Loucy (cell line): Measurements from ENCODE around the gene MRPL32.

Experiments
- H2AFZ ChIP-seq: fragments of 200-600 bp; sonication (generic); 2 replicates; pipeline ENCODE4 v1.6.0; 2016; ENCODE audit warnings: antibody characterized with exemption, mild to moderate bottlenecking, low read length, moderate library complexity
- H3F3A ChIP-seq: fragments of 200-600 bp; 2 replicates; pipeline ENCODE4 v1.6.0; 2016; ENCODE audit warnings: antibody characterized with exemption, low read depth, mild to moderate bottlenecking
- H3K27me3 ChIP-seq: fragments of 200-600 bp; sonication (generic); 2 replicates; pipeline ENCODE4 v1.6.1; 2014; ENCODE audit warnings: low read length, mild to moderate bottlenecking; ENCODE audit not compliant: insufficient read depth, poor library complexity, severe bottlenecking
- H3K36me3 ChIP-seq: fragments of 200-600 bp; sonication (generic); 2 replicates; pipeline ENCODE4 v1.6.1; 2016; ENCODE audit warnings: low read length; ENCODE audit not compliant: insufficient read depth
- H3K4me1 ChIP-seq: fragments of 200-600 bp; sonication (generic); 2 replicates; pipeline ENCODE4 v1.5.1; 2014; ENCODE audit warnings: low read length, mild to moderate bottlenecking; ENCODE audit not compliant: insufficient read depth, poor library complexity, severe bottlenecking
- H3K4me2 ChIP-seq: fragments of 200-600 bp; sonication (generic); 2 replicates; pipeline ENCODE4 v1.6.0; 2014; ENCODE audit warnings: antibody characterized with exemption, low read length, low read depth, mild to moderate bottlenecking; ENCODE audit not compliant: poor library complexity, severe bottlenecking
- H3K4me3 ChIP-seq: fragments of 200-600 bp; sonication (generic); 2 replicates; pipeline ENCODE4 v1.5.1; 2014; ENCODE audit warnings: low read length, mild to moderate bottlenecking, mixed read lengths; ENCODE audit not compliant: poor library complexity, severe bottlenecking
- H3K79me2 ChIP-seq: fragments of 200-600 bp; sonication (generic); 2 replicates; pipeline ENCODE4 v1.6.1; 2014; ENCODE audit warnings: low read length; ENCODE audit not compliant: insufficient read depth
- H3K9ac ChIP-seq: fragments of 200-600 bp; sonication (generic); 2 replicates; pipeline ENCODE4 v1.6.0; 2014; ENCODE audit warnings: mild to moderate bottlenecking, low read depth, low read length, moderate library complexity; ENCODE audit not compliant: poor library complexity, severe bottlenecking
- H3K9me2 ChIP-seq: fragments of 200-600 bp; sonication (generic); replicated peaks from 2 replicates; pipeline ENCODE4 v1.6.1; 2016; ENCODE audit warnings: low read depth, low read length, mixed read lengths
- H3K9me3 ChIP-seq: fragments of 200-600 bp; sonication (generic); 2 replicates; pipeline ENCODE4 v1.6.1; 2014; ENCODE audit warnings: mild to moderate bottlenecking, antibody characterized with exemption, low read length, low read depth; ENCODE audit not compliant: insufficient read depth
- H4K20me1 ChIP-seq: fragments of 200-600 bp; sonication (generic); 2 replicates; pipeline ENCODE4 v1.6.0; 2014; ENCODE audit warnings: antibody characterized with exemption, low read length, mild to moderate bottlenecking; ENCODE audit not compliant: insufficient read depth, poor library complexity, severe bottlenecking
- EZH2phosphoT487 ChIP-seq: fragments of 200-600 bp; IDR thresholded peaks from 2 replicates; pipeline ENCODE4 v1.6.1; 2018; ENCODE audit warnings: antibody characterized with exemption, mild to moderate bottlenecking, moderate library complexity, borderline replicate concordance
- TF ChIP-seq, protein P1 (sequence below): fragments of 200-600 bp; sonication (generic); conservative IDR thresholded peaks from 2 replicates; pipeline ENCODE4 v1.5.1; 2014; ENCODE audit warnings: mild to moderate bottlenecking, antibody characterized with exemption, low read length

MRPL32 gene

GRCh38 chr7:42932811-42933591 lies 825 bp downstream of the MRPL32 start:
- peaks cover 84% of the 10 kb centered on the region for H3K79me2 ChIP-seq
- H3K27me3 ChIP-seq, result no peaks in the 10 kb centered on the region
- H3K9ac ChIP-seq, result peak overlapping the region; percentile 93
- 0 out of 2 replicates have a peak, but pooled peaks cover 8% of the 10 kb centered on the region for H3K36me3 ChIP-seq
- peaks cover 52% of the 10 kb centered on the region for H4K20me1 ChIP-seq
- TF ChIP-seq, protein P1, sequence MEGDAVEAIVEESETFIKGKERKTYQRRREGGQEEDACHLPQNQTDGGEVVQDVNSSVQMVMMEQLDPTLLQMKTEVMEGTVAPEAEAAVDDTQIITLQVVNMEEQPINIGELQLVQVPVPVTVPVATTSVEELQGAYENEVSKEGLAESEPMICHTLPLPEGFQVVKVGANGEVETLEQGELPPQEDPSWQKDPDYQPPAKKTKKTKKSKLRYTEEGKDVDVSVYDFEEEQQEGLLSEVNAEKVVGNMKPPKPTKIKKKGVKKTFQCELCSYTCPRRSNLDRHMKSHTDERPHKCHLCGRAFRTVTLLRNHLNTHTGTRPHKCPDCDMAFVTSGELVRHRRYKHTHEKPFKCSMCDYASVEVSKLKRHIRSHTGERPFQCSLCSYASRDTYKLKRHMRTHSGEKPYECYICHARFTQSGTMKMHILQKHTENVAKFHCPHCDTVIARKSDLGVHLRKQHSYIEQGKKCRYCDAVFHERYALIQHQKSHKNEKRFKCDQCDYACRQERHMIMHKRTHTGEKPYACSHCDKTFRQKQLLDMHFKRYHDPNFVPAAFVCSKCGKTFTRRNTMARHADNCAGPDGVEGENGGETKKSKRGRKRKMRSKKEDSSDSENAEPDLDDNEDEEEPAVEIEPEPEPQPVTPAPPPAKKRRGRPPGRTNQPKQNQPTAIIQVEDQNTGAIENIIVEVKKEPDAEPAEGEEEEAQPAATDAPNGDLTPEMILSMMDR, result no peak
- TF ChIP-seq EZH2phosphoT487, result no peak
- H3F3A ChIP-seq, result no peaks in the 10 kb centered on the region
- H3K4me3 ChIP-seq, result peak overlapping the region; percentile 90
- peak overlapping the region; percentile 94 for H3K4me2 ChIP-seq
- peak overlapping the region; percentile 95 for H2AFZ ChIP-seq
- H3K9me2 ChIP-seq, result no peaks in the 10 kb centered on the region
- peaks cover 58% of the 10 kb centered on the region for H3K4me1 ChIP-seq
- no peaks in the 10 kb centered on the region for H3K9me3 ChIP-seq

- Histone ChIP-seq H3K27me3 (no peaks in the 10 kb centered on the region), H3K36me3 (peaks cover 14% of the 10 kb centered on the region; the same call in 1 of the 2 replicates), H3K9ac (peak overlapping the region; percentile 30), H3K4me3 (peak overlapping the region; percentile 90), H3K4me2 (peak overlapping the region; percentile 94), H4K20me1 (peaks cover 39% of the 10 kb centered on the region), H3K9me2 (no peaks in the 10 kb centered on the region), H2AFZ (no peak overlapping the region), H3K79me2 (peaks cover 71% of the 10 kb centered on the region), H3K9me3 (no peaks in the 10 kb centered on the region), H3F3A (no peaks in the 10 kb centered on the region), H3K4me1 (peaks cover 46% of the 10 kb centered on the region)
- TF ChIP-seq EZH2phosphoT487, result no peak
- TF ChIP-seq, protein P1, result no peak
Observed at GRCh38 chr7:42934291-42934690, 2.1 kb downstream of the MRPL32 start.

GRCh38 chr7:42935861-42936260 lies 3.7 kb downstream of the MRPL32 start:
- Histone ChIP-seq H3K9me2 (no peaks in the 10 kb centered on the region), H4K20me1 (peaks cover 23% of the 10 kb centered on the region), H3K4me3 (peak overlapping the region; percentile 90), H3K79me2 (peaks cover 55% of the 10 kb centered on the region), H3K9me3 (no peaks in the 10 kb centered on the region), H3K4me1 (peaks cover 33% of the 10 kb centered on the region), H2AFZ (no peak overlapping the region), H3K9ac (peak overlapping the region; percentile 17), H3K27me3 (no peaks in the 10 kb centered on the region), H3F3A (no peaks in the 10 kb centered on the region), H3K4me2 (peak overlapping the region; percentile 94), H3K36me3 (peaks cover 14% of the 10 kb centered on the region; the same call in 1 of the 2 replicates)
- TF ChIP-seq, protein P1, result no peak
- no peak for TF ChIP-seq EZH2phosphoT487
